Activated CD4-positive, CD25-positive, alpha-beta regulatory T cell treated with anti-CD3 and anti-CD28 coated beads, Interleukin-2, amount 50 U/mL, for 24 hours (primary cell): ENCODE measurements around the gene FAM149A.
A peak's percentile ranks its signal among the peaks of the same experiment; 100 is the strongest.

Experiments used
- ATAC-seq, 2 donors: fragments of 150-1000 bp; cut with Tn5 transposase; one replicate each; pipeline ENCODE4 v1.10.0; 2021; ENCODE audit warnings: mild to moderate bottlenecking in 1 of 2, moderate library complexity in 1 of 2

The FAM149A gene

DNA sequence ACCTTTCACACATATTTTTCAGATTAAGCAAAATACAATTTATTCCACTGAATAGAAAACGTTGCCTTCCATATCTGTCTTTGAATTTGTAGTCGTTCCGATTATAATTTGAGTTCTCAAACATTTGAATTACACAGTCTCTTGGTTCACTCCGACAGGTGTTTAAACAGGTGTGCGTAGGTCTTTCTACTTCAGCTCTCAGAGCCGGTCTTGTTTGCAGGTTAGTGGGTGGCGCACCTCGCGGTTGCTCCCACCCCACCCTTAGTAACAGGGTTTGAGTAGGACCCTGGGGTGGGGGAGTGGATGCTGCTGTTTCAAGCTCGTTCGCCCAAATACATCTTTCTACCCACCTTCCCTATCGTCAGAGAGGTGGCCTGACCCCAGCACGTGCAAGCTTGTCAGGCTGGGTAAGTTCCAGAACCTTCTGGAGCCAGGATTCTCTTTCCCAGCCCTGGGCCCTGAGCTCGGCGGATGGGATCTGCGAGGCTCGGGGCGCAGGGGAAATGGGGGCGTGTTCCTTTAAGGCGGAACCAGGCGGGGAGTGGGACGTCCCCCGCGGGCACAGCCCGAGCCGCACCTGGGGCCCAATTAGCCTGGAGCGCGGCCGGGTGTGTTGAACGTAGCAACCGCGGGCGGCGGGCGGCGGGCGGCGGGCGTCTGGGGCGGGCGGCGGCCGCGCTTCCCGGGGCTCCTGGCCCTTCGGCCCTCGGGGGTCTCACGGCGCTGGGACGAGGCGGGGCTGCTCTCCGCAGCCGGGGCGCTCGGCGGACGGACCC lies at the start of gene FAM149A:
FAM149A (plus strand) TSS at position 591 of the 776 bp plus-strand sequence.
- peak; percentile 83 to 84 for ATAC-seq

DNA sequence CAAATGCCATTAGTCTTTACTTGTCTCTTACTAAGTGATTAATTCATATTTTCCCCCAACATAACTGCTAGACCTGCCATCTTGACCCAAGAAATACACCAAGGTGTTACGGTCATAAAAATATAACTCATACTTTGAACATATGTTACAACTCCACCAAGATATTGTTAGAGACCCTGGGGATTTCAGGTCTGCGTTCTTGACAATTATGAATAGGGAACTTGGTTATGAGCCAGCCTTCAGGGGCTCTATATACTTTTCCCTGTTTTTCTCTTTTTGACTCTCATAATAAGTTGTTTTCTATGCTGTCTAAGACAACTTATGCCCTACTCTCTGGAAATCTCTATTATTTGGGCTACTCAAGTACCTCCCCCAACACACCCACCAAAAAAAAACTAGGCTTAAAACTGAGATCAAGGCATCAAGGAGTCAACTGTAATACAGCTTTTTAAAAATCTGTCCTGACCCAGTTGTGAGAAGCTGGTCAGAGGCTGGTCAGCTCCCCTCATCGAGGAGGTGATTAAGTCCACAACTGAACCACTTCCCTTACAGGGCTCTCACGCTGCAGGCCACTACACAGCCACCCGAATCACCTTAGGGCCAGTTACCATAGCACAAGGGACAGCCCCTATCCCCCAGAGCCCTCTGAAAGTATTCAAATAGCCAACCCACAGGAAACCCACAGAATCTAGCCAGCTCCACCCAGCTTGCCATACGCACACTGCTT lies 46.1 kb upstream of the FAM149A start:
- peak; percentile 27 to 32 for ATAC-seq

- ATAC-seq = no peak
Measured at GRCh38 chr4:186058980-186059316, 45.6 kb upstream of the FAM149A start.

GRCh38 chr4:186061921-186062320 lies 42.6 kb upstream of the FAM149A start:
- ATAC-seq = no peak

DNA sequence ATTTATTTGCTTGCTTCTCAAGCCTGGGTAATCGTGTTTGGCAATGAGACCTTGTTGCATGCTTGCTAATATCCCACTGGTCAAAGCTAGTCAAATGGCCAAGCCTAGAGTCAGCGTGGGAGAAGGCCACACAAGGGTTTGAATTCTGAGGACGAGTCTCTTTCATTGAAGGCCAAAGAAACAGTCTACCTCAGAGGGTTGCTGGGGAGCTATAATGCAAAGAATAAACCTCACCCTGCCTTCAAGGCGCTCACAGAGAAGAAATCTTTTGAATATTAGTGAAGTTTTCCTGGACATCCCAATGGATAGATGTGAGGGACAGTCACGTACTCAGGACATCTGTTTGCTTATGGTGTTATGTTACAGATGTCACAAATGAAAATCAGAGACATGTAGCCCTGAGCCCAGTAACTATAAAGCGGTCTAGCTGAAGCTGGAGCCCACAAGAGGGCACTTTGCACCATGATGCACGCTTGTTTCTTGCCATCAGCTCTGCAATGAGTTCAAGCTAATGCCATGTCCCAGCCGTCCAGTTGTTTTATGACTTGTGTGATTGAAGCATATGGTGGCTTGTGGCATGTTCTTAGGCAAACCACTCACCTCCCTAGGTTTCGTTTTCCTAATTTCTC lies 36.6 kb upstream of the FAM149A start:
- peak in 1 of 2 donors; percentile 45 for ATAC-seq

- no peak for ATAC-seq
Measured at GRCh38 chr4:186068581-186069348, 35.7 kb upstream of the FAM149A start, which contains the start of gene TLR3. Gene TLR3 (plus strand): TSS chr4:186069156. CDS start chr4:186076620, 7,464 bp downstream.

DNA sequence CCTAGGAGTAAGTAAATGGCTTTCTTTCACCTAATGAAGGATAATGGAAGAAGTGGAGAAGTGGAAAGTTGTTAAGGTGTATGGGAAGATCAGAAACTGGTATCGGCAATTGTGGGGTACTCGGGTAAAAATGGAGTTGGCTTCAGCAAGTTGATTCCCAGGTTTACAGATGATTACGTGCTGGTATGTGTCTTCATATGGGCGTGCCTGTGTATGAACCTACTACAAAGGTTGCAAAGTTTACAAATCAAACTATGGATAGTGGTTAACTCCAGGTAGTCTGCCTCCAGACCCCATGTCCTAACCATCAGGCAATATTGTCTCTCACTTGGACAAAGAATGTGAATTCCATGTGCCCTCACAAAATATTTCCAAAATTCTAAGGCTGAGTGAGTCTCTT lies 34.8 kb upstream of the FAM149A start:
- no peak for ATAC-seq

DNA sequence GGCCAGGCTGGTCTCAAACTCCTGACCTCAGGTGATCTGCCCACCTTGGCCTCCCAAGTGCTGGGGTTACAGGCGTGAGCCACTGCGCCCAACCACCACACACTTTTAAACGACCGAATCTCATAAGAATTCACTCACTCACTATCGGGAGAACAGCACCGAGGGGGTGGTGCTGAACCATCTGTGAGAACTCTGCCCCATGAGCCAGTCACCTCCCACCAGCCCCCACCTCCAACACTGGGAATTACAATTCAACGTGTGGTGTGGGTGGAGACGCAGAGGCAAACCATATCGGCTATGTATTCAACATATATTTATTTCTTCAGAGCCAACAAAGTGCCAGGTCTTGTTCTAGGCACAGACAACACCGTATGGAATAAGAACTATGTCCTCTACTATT lies 32.0 kb upstream of the FAM149A start:
- no peak for ATAC-seq

DNA sequence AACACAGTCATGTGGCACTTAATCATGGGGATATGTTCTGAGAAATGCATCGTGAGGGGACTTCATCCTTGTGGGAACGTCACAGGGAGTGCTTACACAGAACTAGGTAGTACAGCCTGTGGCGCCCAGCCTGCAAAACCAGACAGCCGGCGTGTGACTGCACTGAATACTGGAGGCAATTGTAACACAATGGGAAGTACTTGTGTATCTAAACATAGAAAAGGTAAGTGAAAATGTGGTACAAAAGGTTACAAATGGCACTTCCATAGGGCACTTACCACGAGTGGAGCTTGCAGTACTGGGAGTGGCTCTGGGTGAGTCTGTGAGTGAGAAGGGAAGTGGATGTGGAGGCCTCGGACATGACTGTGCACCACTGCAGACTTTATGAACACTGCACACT lies 30.3 kb upstream of the FAM149A start:
- ATAC-seq = no peak

GRCh38 chr4:186078981-186079638 lies 25.4 kb upstream of the FAM149A start:
- ATAC-seq = no peak

DNA sequence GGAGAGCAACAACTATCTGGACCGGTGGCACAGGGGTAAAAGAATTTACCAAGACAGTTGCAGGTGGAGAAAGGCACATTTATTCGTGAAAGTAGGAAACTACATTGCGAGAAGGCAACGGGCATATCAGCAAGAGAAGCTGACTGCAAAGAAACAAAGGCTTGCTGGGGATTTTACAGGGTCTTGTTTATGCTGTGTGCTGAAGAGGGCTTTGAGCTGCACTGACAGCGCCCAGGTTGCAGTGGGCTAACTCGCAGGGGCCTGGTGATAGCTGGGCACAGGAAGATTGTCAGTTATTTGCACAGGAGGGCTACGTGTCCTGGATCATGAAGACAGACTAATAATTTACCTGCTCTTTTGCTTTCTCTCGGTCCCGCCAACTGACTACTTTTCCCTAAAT lies 24.8 kb upstream of the FAM149A start:
- ATAC-seq = no peak

- no peak for ATAC-seq
Measured at GRCh38 chr4:186081202-186081807, 23.2 kb upstream of the FAM149A start.

DNA sequence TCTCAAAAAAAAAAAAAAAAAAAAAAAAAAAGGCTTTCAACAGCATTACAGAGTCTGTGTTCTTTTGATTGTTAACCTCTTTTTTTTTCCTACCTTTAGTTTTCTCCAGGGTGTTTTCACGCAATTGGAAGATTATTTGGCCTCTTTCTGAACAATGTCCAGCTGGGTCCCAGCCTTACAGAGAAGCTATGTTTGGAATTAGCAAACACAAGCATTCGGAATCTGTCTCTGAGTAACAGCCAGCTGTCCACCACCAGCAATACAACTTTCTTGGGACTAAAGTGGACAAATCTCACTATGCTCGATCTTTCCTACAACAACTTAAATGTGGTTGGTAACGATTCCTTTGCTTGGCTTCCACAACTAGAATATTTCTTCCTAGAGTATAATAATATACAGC lies 22.3 kb upstream of the FAM149A start:
- ATAC-seq = no peak

DNA sequence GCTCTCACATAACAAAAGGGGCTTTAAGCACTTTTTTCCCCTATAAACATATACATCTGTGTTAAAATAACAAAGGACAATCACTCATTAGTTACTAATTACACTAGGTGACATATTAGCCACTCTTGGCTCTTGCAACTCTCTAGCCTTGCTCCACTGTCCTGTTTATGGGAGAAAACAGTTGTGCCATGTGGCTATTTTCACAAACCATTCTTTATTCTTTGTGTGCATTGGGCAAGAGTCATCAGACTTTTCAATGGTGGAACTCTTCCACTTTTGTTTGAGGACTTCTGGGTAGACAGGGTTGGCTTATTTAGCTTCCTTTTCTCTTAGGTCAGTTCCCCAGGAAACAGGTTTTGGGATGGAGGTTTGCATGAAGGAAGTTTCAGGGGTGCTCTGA lies 16.0 kb upstream of the FAM149A start:
- no peak for ATAC-seq

GRCh38 chr4:186092296-186092695 lies 12.2 kb upstream of the FAM149A start:
- ATAC-seq = no peak

- no peak for ATAC-seq
Measured at GRCh38 chr4:186095406-186095805, 9.1 kb upstream of the FAM149A start.

GRCh38 chr4:186096681-186097165 lies 7.8 kb upstream of the FAM149A start:
- no peak for ATAC-seq

DNA sequence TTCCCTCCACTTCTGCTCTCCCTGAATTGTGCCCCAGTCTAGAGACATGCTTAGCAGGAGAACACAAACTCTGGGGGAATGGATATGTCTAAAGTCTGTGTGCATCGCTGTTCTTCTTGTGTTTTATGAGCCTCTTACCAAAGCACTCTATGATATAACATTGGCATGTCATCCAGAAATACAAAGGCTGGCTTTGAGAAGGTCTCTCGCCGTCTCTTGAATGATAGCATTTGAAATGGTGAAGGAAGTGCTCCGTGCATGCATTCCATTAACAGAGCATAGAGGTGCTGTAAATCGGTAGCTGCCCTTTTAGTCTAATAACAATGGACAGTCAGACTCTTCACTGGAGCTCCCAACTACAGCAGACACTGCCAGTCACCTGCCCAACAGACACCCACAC lies 7.1 kb upstream of the FAM149A start:
- no peak for ATAC-seq

GRCh38 chr4:186102931-186103330 lies 1.6 kb upstream of the FAM149A start:
- ATAC-seq = no peak

GRCh38 chr4:186104890-186105646 lies 564 bp downstream of the FAM149A start:
- ATAC-seq = peak; percentile 27 to 37
